Dedifferentiated amniotic fluid mesenchymal stem cell (primary cell): ENCODE measurements around the gene TMEM217.
"Not testable (repeated sequence)": the region's sequence is repeated elsewhere in the genome, so short reads cannot be mapped to it uniquely, and the experiment has no call there.

Experiments
- DNase-seq: peaks from one replicate; pipeline ENCODE4 v3.0.0-alpha.2; 2016; ENCODE audit errors: extremely low spot score

Gene TMEM217

GRCh38 chr6:37185949-37186720, 71.8 kb downstream of the TMEM217 start:
- not testable (repeated sequence) for DNase-seq

GRCh38 chr6:37182736-37183590, 75.0 kb downstream of the TMEM217 start:
- DNase-seq, result no peak

- DNase-seq, result not testable (repeated sequence)
Measured at GRCh38 chr6:37180610-37181009, 77.3 kb downstream of the TMEM217 start.

DNA sequence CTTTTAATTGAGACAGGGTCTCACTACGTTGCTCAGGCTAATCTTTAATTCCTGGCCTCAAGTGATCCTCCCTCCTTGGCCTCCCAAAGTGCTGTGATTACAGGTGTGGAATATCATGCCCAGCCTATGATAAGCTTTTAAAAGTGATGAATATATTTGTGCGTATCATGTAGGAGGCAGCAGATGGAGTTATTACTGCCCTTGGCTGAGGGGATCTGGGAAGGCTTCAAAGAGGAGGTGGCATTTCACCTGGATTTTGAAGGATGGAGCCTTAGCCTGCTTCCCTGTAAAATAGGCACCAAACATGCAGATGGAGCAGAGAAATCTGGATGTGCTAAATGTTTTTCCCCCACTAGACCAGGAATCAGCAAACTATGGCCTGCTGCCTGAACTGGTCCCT, 77.9 kb downstream of the TMEM217 start:
- no peak for DNase-seq

- DNase-seq, result no peak
Measured at GRCh38 chr6:37177935-37178517, 79.9 kb downstream of the TMEM217 start.

DNA sequence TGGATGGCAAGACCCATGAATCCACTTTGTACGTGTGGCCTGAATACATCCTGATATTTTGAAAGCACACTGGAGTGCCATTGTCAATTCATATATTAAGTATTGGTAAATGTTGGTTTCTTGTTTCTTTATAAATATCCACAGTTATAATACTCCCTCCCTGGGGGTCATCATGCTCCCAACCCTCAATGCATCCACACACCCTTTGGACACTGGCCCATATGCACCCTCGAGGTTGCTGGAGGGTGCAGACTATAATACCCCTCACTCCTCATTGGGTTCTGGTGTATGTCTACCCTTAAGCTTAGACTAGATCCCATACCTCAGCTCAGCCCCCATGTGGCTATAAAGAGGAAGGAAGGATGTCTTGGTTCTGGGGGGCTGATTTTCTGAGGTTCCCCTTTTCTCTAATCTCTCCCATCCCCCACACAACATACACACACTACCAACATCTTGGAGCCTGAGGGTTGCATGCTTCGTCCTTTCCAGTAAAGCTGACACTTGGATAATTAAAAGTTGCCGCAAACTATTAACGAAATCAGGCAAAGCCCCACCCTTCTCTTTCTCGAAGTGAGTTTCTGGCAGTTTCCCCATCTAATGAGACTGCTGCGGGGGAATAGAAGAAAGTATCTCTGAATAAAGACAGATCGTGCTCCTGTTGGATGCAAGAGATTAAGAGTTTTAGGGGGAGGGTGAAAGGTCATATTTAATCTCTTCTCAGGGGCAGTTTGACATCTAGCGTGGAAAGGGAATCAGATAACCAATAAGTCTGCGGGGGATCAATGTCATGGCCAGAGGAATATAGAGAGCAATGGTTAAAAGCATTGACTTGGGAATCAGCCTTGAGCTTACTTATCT, 80.6 kb downstream of the TMEM217 start:
- no peak for DNase-seq

DNA sequence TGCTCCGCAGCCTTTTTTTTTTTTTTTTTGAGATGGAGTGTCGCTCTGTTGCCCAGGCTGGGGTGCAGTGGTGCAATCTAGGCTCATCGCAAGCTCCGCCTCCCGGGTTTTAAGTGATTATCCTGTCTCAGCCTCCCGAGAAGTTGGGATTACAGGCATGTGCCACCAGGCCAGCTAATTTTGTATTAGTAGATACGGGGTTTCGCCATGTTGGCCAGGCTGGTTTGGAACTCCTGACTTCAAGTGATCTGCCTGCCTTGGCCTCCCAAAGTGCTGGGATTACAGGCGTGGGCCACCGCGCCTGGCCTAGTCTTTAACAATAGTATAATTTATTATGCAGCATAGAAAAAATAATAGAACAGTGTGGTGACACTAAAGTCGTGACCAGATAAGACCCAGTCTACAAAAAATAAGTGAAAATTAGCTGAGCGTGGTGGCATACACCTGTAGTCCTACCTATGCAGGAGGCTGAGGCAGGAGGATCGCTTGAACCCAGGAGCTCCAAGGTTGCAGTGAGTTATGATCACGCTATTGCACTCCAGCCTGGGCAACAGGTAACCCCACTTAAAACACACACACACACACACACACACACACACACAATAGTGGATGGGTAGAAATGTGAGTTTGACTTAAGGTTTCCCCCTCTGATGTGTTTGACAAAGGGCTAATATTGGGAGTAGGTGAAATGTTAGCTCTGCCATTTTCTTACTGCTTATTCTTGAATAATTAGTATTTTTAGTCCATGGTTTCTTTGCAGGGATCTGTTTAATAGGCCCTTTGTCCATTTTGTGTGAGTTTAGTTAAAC, 81.5 kb downstream of the TMEM217 start:
- no peak for DNase-seq

DNA sequence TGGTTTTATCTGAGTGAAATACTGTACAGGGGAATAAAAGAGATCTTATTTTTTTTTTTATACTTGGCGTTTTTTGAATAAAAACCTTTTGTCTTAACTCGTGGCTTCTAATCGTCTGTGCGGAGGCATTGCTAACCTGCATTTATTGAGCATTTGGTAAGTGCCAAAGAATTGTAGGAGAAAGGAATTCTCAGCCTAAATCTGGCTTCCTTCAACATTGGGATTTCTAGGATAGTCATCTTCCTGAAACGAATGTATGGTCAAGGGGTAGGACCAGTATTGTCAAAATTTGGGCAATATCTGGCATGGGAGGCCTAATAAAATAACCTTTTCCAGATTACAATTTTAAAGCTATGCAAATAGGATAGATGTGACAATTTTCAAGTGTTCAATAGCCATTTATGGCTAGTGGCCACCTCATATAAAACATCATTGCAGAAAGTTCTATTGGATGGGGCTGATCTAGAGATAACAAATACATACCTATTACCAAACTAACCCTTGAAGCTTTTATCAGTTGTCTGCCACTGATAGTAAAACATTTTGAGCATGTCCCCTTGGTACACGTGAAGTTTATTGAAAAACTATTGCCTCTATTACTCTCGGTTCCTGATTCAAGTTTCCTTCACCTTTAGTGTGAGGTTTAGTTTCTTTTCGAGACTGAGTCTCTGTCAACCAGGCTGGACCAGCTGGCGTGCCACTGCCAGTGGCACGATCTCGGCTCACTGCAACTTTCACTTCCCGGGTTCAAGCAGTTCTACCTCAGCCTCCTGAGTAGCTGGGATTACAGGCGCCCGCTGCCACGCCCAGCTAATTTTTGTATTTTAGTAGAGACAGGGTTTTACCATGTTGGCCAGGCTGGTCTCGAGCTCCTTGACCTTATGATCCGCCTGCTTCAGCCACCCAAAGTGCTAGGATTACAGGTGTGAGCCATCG, 82.3 kb downstream of the TMEM217 start:
- DNase-seq, result no peak

- no peak for DNase-seq
Measured at GRCh38 chr6:37174515-37175331, 83.2 kb downstream of the TMEM217 start.

GRCh38 chr6:37174196-37174514, 83.8 kb downstream of the TMEM217 start:
- no peak for DNase-seq

- no peak for DNase-seq
Measured at GRCh38 chr6:37173493-37174195, 84.3 kb downstream of the TMEM217 start.

GRCh38 chr6:37172912-37173492, 84.9 kb downstream of the TMEM217 start:
- DNase-seq, result no peak

GRCh38 chr6:37171970-37172812, 85.8 kb downstream of the TMEM217 start:
- peak; percentile 94 for DNase-seq

- DNase-seq, result peak; percentile 34
Measured at GRCh38 chr6:37171201-37171969, 86.6 kb downstream of the TMEM217 start.

- no peak for DNase-seq
Measured at GRCh38 chr6:37170273-37171200, 87.4 kb downstream of the TMEM217 start.
